H9 (cell line): ENCODE data around the gene CADPS. TPM values are rescaled to one million over a fixed set of nuclear protein-coding genes. Genes with fewer than 3 reads are reported as not detected.

Source experiments
- DNase-seq: peaks from one replicate; pipeline ENCODE4 v3.0.0-alpha.2; 2017
- H2AFZ ChIP-seq: one replicate; pipeline ENCODE4 v1.6.1; 2013; ENCODE audit warnings: mild to moderate bottlenecking, low read length, control low read depth, moderate library complexity
- H2AK5ac ChIP-seq: 2 replicates; pipeline ENCODE4 v1.6.1; 2013; ENCODE audit warnings: low read length, control low read depth, mixed read lengths; ENCODE audit not compliant: insufficient read length
- H2BK120ac ChIP-seq: one replicate; pipeline ENCODE4 v1.6.1; 2013; ENCODE audit warnings: low read depth, mild to moderate bottlenecking, low read length, control low read depth, inconsistent platforms; ENCODE audit not compliant: poor library complexity, severe bottlenecking
- H2BK12ac ChIP-seq: 2 replicates; pipeline ENCODE4 v1.6.1; 2013; ENCODE audit warnings: low read length, control low read depth, mixed read lengths, low read depth; ENCODE audit not compliant: insufficient read length
- H2BK15ac ChIP-seq: 2 replicates; pipeline ENCODE4 v1.6.1; 2013; ENCODE audit warnings: low read depth, low read length, control low read depth
- H2BK20ac ChIP-seq: one replicate; pipeline ENCODE4 v1.6.1; 2013; ENCODE audit warnings: low read depth, mild to moderate bottlenecking, low read length, control low read depth, inconsistent platforms; ENCODE audit not compliant: poor library complexity, severe bottlenecking
- H2BK5ac ChIP-seq: 2 replicates; pipeline ENCODE4 v1.6.1; 2013; ENCODE audit warnings: low read length, control low read depth, mixed read lengths; ENCODE audit not compliant: insufficient read length
- H3K14ac ChIP-seq: 2 replicates; pipeline ENCODE4 v1.6.1; 2013; ENCODE audit warnings: low read length, control low read depth; ENCODE audit not compliant: insufficient read depth
- H3K18ac ChIP-seq: 2 replicates; pipeline ENCODE4 v1.6.1; 2013; ENCODE audit warnings: low read depth, mild to moderate bottlenecking, mixed read lengths, low read length, control low read depth; ENCODE audit not compliant: insufficient read length
- H3K23ac ChIP-seq: 2 replicates; pipeline ENCODE4 v1.6.1; 2013; ENCODE audit warnings: low read length, control low read depth, mixed read lengths, low read depth; ENCODE audit not compliant: insufficient read length
- H3K23me2 ChIP-seq: 2 replicates; pipeline ENCODE4 v1.6.1; 2013; ENCODE audit warnings: low read depth, mild to moderate bottlenecking, mixed read lengths, low read length, control low read depth; ENCODE audit not compliant: insufficient read length, poor library complexity, severe bottlenecking
- H3K27ac ChIP-seq: 2 replicates; pipeline ENCODE4 v1.5.1; 2013; ENCODE audit warnings: low read length, control low read depth, mixed read lengths, low read depth; ENCODE audit not compliant: insufficient read length
- H3K27me3 ChIP-seq: 2 replicates; pipeline ENCODE4 v1.6.1; 2013; ENCODE audit warnings: low read length, control low read depth, inconsistent platforms; ENCODE audit not compliant: insufficient read depth
- H3K4ac ChIP-seq: 2 replicates; pipeline ENCODE4 v1.6.1; 2013; ENCODE audit warnings: low read depth, mild to moderate bottlenecking, control low read depth, inconsistent platforms, low read length, moderate library complexity
- H3K4me1 ChIP-seq: 2 replicates; pipeline ENCODE4 v1.6.1; 2013; ENCODE audit warnings: low read length, control low read depth, inconsistent platforms; ENCODE audit not compliant: insufficient read depth
- H3K4me2 ChIP-seq: 2 replicates; pipeline ENCODE4 v1.6.1; 2013; ENCODE audit warnings: low read length, control low read depth, mixed read lengths; ENCODE audit not compliant: insufficient read length, insufficient read depth
- H3K56ac ChIP-seq: 2 replicates; pipeline ENCODE4 v1.6.1; 2013; ENCODE audit warnings: low read depth, mild to moderate bottlenecking, mixed read lengths, low read length, control low read depth; ENCODE audit not compliant: insufficient read length
- H3K79me1 ChIP-seq: 2 replicates; pipeline ENCODE4 v1.6.1; 2013; ENCODE audit warnings: low read depth, mild to moderate bottlenecking, moderate library complexity, low read length, control low read depth, inconsistent platforms; ENCODE audit not compliant: insufficient read depth, poor library complexity, severe bottlenecking
- H3K79me2 ChIP-seq: 2 replicates; pipeline ENCODE4 v1.6.1; 2013; ENCODE audit warnings: low read length, control low read depth, inconsistent platforms; ENCODE audit not compliant: insufficient read depth
- H3K9ac ChIP-seq: 2 replicates; pipeline ENCODE4 v1.6.1; 2013; ENCODE audit warnings: low read length, control low read depth, mixed read lengths; ENCODE audit not compliant: insufficient read length; ENCODE audit errors: extremely low read depth
- H3K9me3 ChIP-seq: one replicate; pipeline ENCODE4 v1.6.1; 2013; ENCODE audit warnings: low read depth, low read length, inconsistent platforms; ENCODE audit not compliant: control insufficient read depth
- H3T11ph ChIP-seq: one replicate; pipeline ENCODE4 v1.6.1; 2013; ENCODE audit warnings: mild to moderate bottlenecking, low read length, control low read depth, inconsistent platforms
- H4K20me1 ChIP-seq: one replicate; pipeline ENCODE4 v1.6.1; 2013; ENCODE audit not compliant: control insufficient read depth, insufficient read length, insufficient read depth
- H4K5ac ChIP-seq: 2 replicates; pipeline ENCODE4 v1.6.1; 2013; ENCODE audit warnings: low read depth, mild to moderate bottlenecking, mixed read lengths, low read length, control low read depth; ENCODE audit not compliant: insufficient read length
- H4K8ac ChIP-seq: replicated peaks from 2 replicates; pipeline ENCODE4 v1.6.1; 2013; ENCODE audit warnings: low read length, control low read depth, mixed read lengths, low read depth; ENCODE audit not compliant: insufficient read length
- H4K91ac ChIP-seq: 2 replicates; pipeline ENCODE4 v1.6.1; 2013; ENCODE audit warnings: low read depth, mild to moderate bottlenecking, moderate library complexity, mixed read lengths, low read length, control low read depth; ENCODE audit not compliant: insufficient read length
- H3K27ac Mint-ChIP-seq, 3 experiments: 2 replicates in 2 of 3; 3 replicates in 1 of 3; pipeline ENCODE4 v1.8.0; 2020 to 2021; ENCODE audit warnings: mixed read lengths in 3 of 3, mild to moderate bottlenecking in 1 of 3, moderate library complexity in 1 of 3
- H3K27me3 Mint-ChIP-seq: 2 replicates; pipeline ENCODE4 v1.8.0; 2021; ENCODE audit warnings: low read depth, mild to moderate bottlenecking, moderate library complexity, mixed read lengths
- H3K36me3 Mint-ChIP-seq, 3 experiments: 2 replicates in 2 of 3; 3 replicates in 1 of 3; pipeline ENCODE4 v1.8.0; 2020 to 2021; ENCODE audit warnings: low read depth in 3 of 3, mixed read lengths in 3 of 3; ENCODE audit not compliant: insufficient read depth in 1 of 3
- H3K4me1 Mint-ChIP-seq, 2 experiments: 2 replicates each; pipeline ENCODE4 v1.8.0; 2020; ENCODE audit warnings: mixed read lengths in 2 of 2
- H3K4me3 Mint-ChIP-seq, 2 experiments: 2 replicates in 1 of 2; 3 replicates in 1 of 2; pipeline ENCODE4 v1.8.0; 2020 to 2021; ENCODE audit warnings: mild to moderate bottlenecking in 2 of 2, mixed read lengths in 2 of 2, moderate library complexity in 1 of 2
- H3K9me3 Mint-ChIP-seq, 2 experiments: 2 replicates in 1 of 2; 3 replicates in 1 of 2; pipeline ENCODE4 v1.8.0; 2020; ENCODE audit warnings: mild to moderate bottlenecking in 2 of 2, mixed read lengths in 2 of 2, moderate library complexity in 1 of 2
- WGBS: extraction: QIAGEN DNeasy Blood & Tissue Kit; methylation state at CpG from one replicate; pipeline ENCODE4 v1.1.7; 2013; ENCODE audit warnings: missing lambda C conversion rate, low lambda C conversion rate, mixed read lengths; ENCODE audit not compliant: insufficient read length; ENCODE audit errors: extremely low coverage; 5-methylcytosine and 5-hydroxymethylcytosine counted together
- total RNA-seq: library from RNA; stranded (reverse); gene quantifications from 2 replicates; pipeline ENCODE4 v1.2.1, GENCODE V29; 2021
- TF ChIP-seq, protein P1 (sequence below): fragments of 200-600 bp; sonication (generic); conservative IDR thresholded peaks from 3 replicates; pipeline ENCODE4 v1.8.0; 2021; ENCODE audit warnings: antibody characterized with exemption, mild to moderate bottlenecking

CADPS gene
- total RNA-seq, 1 experiment from 2014 or later, result 6.6 TPM

DNA sequence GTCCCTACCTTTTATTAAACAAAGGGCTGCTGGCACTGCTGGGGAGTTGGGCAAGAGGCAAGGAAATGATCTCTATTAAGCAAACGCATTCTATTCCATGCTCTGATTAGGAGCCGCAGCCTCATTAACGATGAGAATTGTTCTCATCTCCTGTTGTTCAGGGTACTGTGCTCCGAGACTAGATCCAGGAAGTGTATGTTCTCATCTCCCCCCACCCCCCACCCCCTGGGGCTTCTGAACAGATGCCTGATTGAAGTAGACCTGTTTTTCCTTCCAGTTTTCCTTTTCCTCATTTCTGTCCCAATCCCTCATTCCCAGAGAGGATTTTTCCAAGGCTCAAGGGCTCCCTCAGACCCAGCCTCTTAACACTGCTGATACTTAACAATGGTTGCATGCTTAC, 420.3 kb downstream of the CADPS start:
- Mint-ChIP-seq H3K4me3 (no peak overlapping the region), H3K36me3 (no peaks in the 10 kb centered on the region), H3K27ac (no peak overlapping the region), H3K27me3 (peaks cover 9% of the 10 kb centered on the region), H3K4me1 (peaks cover 23% of the 10 kb centered on the region in 2 experiments), H3K9me3 (no peaks in the 10 kb centered on the region)
- H3K27me3 ChIP-seq, result no peaks in the 10 kb centered on the region
- H4K8ac ChIP-seq, result no peak overlapping the region
- no peak overlapping the region for H4K91ac ChIP-seq
- TF ChIP-seq, protein P1, sequence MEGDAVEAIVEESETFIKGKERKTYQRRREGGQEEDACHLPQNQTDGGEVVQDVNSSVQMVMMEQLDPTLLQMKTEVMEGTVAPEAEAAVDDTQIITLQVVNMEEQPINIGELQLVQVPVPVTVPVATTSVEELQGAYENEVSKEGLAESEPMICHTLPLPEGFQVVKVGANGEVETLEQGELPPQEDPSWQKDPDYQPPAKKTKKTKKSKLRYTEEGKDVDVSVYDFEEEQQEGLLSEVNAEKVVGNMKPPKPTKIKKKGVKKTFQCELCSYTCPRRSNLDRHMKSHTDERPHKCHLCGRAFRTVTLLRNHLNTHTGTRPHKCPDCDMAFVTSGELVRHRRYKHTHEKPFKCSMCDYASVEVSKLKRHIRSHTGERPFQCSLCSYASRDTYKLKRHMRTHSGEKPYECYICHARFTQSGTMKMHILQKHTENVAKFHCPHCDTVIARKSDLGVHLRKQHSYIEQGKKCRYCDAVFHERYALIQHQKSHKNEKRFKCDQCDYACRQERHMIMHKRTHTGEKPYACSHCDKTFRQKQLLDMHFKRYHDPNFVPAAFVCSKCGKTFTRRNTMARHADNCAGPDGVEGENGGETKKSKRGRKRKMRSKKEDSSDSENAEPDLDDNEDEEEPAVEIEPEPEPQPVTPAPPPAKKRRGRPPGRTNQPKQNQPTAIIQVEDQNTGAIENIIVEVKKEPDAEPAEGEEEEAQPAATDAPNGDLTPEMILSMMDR, result no peak
- H2AK5ac ChIP-seq, result no peak overlapping the region
- H3T11ph ChIP-seq, result no peak overlapping the region
- H3K14ac ChIP-seq, result no peak overlapping the region
- H3K56ac ChIP-seq, result no peak overlapping the region
- H2BK5ac ChIP-seq, result no peak overlapping the region
- no peaks in the 10 kb centered on the region for H4K20me1 ChIP-seq
- H3K18ac ChIP-seq, result no peak overlapping the region
- H3K4me1 ChIP-seq, result peaks cover 2% of the 10 kb centered on the region; the same call in 1 of the 2 replicates
- no peak overlapping the region for H3K23ac ChIP-seq
- no peak overlapping the region for H4K5ac ChIP-seq
- H3K27ac ChIP-seq, result no peak overlapping the region
- no peaks in the 10 kb centered on the region for H3K79me2 ChIP-seq
- no peaks in the 10 kb centered on the region for H3K23me2 ChIP-seq
- no peak overlapping the region for H3K9ac ChIP-seq
- no peak overlapping the region for H3K4ac ChIP-seq
- H3K4me2 ChIP-seq, result no peak overlapping the region
- no peak overlapping the region for H2BK12ac ChIP-seq
- H2BK20ac ChIP-seq, result no peak overlapping the region
- WGBS, result no CpG with 5 or more reads among the region's 4 CpGs
- H3K9me3 ChIP-seq, result no peaks in the 10 kb centered on the region
- no peak overlapping the region for H2BK15ac ChIP-seq
- H3K79me1 ChIP-seq, result no peaks in the 10 kb centered on the region
- DNase-seq, result no peak
- no peak overlapping the region for H2AFZ ChIP-seq
- no peak overlapping the region for H2BK120ac ChIP-seq
